GM12878 (cell line): ENCODE data around the gene SMAD2.

ENCODE experiments used
- EGR1 ChIP-seq, 2 experiments: IDR thresholded peaks; 1 replicate in 1 of 2; 2 replicates in 1 of 2; pipeline ENCODE4 v1.6.1; 2011 to 2012; ENCODE audit warnings: low read depth in 2 of 2, low read length in 2 of 2, borderline replicate concordance in 1 of 2, mild to moderate bottlenecking in 1 of 2, moderate library complexity in 1 of 2
- EZH2 ChIP-seq: IDR thresholded peaks from 2 replicates; pipeline ENCODE4 v1.6.1; 2012; ENCODE audit warnings: low read depth, mild to moderate bottlenecking, control low read depth, inconsistent platforms, low read length, borderline replicate concordance; ENCODE audit not compliant: control insufficient read depth
- HCFC1 ChIP-seq: fragments of 150-350 bp; IDR thresholded peaks from 2 replicates; pipeline ENCODE4 v1.6.1; 2014; ENCODE audit warnings: low read length
- JUNB ChIP-seq: IDR thresholded peaks from 2 replicates; pipeline ENCODE4 v1.6.1; 2016; ENCODE audit warnings: antibody characterized with exemption, mild to moderate bottlenecking
- PML ChIP-seq: IDR thresholded peaks from 2 replicates; pipeline ENCODE4 v1.6.1; 2012; ENCODE audit warnings: low read length, inconsistent platforms
- POLR2AphosphoS5 ChIP-seq: IDR thresholded peaks from 2 replicates; pipeline ENCODE4 v1.6.1; 2011; ENCODE audit warnings: mild to moderate bottlenecking, low read length, inconsistent platforms
- TF ChIP-seq, protein P1 (sequence below), 3 experiments: IDR thresholded peaks in 2 of 3; conservative IDR thresholded peaks in 1 of 3; 2 replicates each; pipeline ENCODE4 v1.5.1; 2011; ENCODE audit warnings: low read depth in 3 of 3, low read length in 3 of 3, mild to moderate bottlenecking in 3 of 3, control low read depth in 2 of 3, moderate library complexity in 2 of 3, inconsistent platforms in 1 of 3, mixed read lengths in 1 of 3; ENCODE audit not compliant: control insufficient read depth in 2 of 3, insufficient read depth in 1 of 3; ENCODE audit errors: extremely low read depth in 1 of 3

DNA sequence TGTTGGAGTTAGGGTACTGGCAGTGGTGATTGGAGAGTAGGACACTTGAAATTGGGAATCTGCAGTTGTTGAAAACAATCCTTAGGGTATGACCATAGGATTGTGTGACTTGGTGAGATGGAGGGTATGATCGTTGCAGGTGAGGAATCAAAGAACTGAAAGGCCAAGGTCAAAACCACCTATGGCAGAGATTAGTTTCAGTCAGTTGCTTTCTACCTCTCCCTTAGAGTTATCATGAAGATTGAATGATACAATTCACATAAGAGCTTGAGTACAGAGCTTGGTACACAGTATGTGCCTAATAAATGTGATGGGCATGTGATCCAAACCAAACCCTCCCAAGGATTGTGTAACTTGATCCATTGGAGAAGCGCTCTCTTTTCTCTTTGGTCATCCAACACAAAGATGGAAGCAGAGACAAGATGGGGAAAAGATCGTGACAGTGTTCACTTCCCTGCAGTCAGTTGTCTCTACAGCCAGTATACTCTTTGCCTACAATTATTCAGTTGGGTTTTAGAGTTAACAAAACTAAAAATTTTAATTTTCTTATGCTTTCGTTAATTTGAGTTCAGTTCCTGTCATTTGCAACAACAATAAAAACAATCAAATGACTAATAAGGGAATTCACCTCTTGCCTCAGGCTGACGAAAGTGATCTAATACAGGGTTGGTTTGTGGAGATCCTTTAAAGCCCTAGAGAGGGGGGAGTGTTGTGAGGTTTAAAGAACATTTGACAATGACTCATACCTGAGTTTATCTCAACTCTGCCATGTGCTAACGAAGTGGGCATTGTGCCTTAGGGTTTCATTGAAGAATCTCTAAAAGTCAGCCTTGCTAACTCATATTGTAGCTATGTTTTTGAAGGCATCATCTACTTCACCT lies 14.8 kb upstream of the SMAD2 start:
- TF ChIP-seq POLR2AphosphoS5 (no peak), EGR1 (IDR thresholded peaks at IDR 0.05; ENCODE audit: borderline replicate concordance in 1 of 2, low read depth in 2 of 2, low read length in 2 of 2) (no peak), EZH2 (no peak), JUNB (0 out of 2 replicates have a peak, but pooled peaks have one; percentile 20), PML (no peak), HCFC1 (no peak)
- TF ChIP-seq, protein P1, sequence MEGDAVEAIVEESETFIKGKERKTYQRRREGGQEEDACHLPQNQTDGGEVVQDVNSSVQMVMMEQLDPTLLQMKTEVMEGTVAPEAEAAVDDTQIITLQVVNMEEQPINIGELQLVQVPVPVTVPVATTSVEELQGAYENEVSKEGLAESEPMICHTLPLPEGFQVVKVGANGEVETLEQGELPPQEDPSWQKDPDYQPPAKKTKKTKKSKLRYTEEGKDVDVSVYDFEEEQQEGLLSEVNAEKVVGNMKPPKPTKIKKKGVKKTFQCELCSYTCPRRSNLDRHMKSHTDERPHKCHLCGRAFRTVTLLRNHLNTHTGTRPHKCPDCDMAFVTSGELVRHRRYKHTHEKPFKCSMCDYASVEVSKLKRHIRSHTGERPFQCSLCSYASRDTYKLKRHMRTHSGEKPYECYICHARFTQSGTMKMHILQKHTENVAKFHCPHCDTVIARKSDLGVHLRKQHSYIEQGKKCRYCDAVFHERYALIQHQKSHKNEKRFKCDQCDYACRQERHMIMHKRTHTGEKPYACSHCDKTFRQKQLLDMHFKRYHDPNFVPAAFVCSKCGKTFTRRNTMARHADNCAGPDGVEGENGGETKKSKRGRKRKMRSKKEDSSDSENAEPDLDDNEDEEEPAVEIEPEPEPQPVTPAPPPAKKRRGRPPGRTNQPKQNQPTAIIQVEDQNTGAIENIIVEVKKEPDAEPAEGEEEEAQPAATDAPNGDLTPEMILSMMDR (IDR thresholded peaks at IDR 0.05 in 2 of 3, conservative IDR thresholded peaks at IDR 0.05 in 1 of 3; ENCODE audit: control insufficient read depth in 2 of 3, extremely low read depth in 1 of 3, insufficient read depth in 1 of 3, low read depth in 3 of 3, low read length in 3 of 3) = no peak
